MCF 10A (cell line): Measurements from ENCODE around the gene HERC4. TPM values are rescaled to one million over a fixed set of nuclear protein-coding genes. Genes with fewer than 3 reads are reported as not detected.
A peak's percentile ranks its signal among the peaks of the same experiment; 100 is the strongest.

Experiments
- BruUV-seq: library from RNA; stranded (reverse); fragments of 400-500 nt; replicated peaks from 2 replicates; lab custom pipeline; 2021; lab: Mats Ljungman, UMichigan
- CTCF ChIA-PET: fragments of 300-600 bp; sonication (Branson Sonifier 250); formaldehyde crosslinking; extraction: SDS; loops from one replicate; lab custom pipeline; 2021; ENCODE audit warnings: antibody characterized with exemption, inconsistent platforms; lab: Yijun Ruan, JAX
- POLR2A ChIA-PET: fragments of 300-600, 350-650 bp; sonication (Branson Sonifier 250); formaldehyde crosslinking; extraction: SDS; loops from one replicate; lab custom pipeline; 2020; ENCODE audit warnings: antibody characterized with exemption, inconsistent platforms; lab: Yijun Ruan, JAX
- DNase-seq: peaks from one replicate; pipeline ENCODE4 v3.0.0-alpha.2; 2018; ENCODE audit not compliant: unreplicated experiment
- H3K27ac Mint-ChIP-seq: one replicate; pipeline ENCODE4 v1.8.0; 2022; ENCODE audit warnings: mild to moderate bottlenecking, low read depth, mixed read lengths; ENCODE audit not compliant: unreplicated experiment
- H3K27me3 Mint-ChIP-seq: one replicate; pipeline ENCODE4 v1.8.0; 2022; ENCODE audit warnings: mixed read lengths; ENCODE audit not compliant: insufficient read depth, unreplicated experiment
- H3K36me3 Mint-ChIP-seq: one replicate; pipeline ENCODE4 v1.8.0; 2022; ENCODE audit warnings: mild to moderate bottlenecking, moderate library complexity, mixed read lengths; ENCODE audit not compliant: insufficient read depth, unreplicated experiment
- H3K4me1 Mint-ChIP-seq: one replicate; pipeline ENCODE4 v1.8.0; 2022; ENCODE audit warnings: mixed read lengths; ENCODE audit not compliant: insufficient read depth, unreplicated experiment
- H3K4me3 Mint-ChIP-seq: one replicate; pipeline ENCODE4 v1.8.0; 2022; ENCODE audit warnings: mild to moderate bottlenecking, moderate library complexity, mixed read lengths; ENCODE audit not compliant: unreplicated experiment
- H3K9me3 Mint-ChIP-seq: one replicate; pipeline ENCODE4 v1.8.0; 2022; ENCODE audit warnings: mixed read lengths; ENCODE audit not compliant: unreplicated experiment
- intact Hi-C: fragments of 100-400 bp; cut with micrococcal nuclease; formaldehyde crosslinking; loops from 2 replicates; pipeline ENCODE4 v1.14.1; 2022
- total RNA-seq: library from RNA; stranded (reverse); gene quantifications from 2 replicates; pipeline ENCODE4 v1.2.3, GENCODE V29; 2022
- TF ChIP-seq, protein P1 (sequence below): fragments of 200-600 bp; IDR thresholded peaks from one replicate; pipeline ENCODE4 v1.8.0; 2022; ENCODE audit warnings: antibody characterized with exemption, mild to moderate bottlenecking; ENCODE audit not compliant: unreplicated experiment

HERC4 gene
- total RNA-seq, 1 experiment from 2014 or later, result 57.5 TPM

DNA sequence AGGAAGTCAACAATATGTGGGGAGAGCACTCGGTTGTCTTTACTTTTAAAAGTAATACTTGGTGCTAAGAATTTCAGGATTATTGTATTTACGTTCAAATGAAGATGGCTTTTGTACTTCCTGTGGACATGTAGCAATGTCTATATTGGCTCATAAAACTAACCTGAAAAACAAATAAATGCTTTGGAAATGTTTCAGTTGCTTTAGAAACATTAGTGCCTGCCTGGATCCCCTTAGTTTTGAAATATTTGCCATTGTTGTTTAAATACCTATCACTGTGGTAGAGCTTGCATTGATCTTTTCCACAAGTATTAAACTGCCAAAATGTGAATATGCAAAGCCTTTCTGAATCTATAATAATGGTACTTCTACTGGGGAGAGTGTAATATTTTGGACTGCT lies 157.9 kb downstream of the HERC4 start:
- TF ChIP-seq, protein P1, sequence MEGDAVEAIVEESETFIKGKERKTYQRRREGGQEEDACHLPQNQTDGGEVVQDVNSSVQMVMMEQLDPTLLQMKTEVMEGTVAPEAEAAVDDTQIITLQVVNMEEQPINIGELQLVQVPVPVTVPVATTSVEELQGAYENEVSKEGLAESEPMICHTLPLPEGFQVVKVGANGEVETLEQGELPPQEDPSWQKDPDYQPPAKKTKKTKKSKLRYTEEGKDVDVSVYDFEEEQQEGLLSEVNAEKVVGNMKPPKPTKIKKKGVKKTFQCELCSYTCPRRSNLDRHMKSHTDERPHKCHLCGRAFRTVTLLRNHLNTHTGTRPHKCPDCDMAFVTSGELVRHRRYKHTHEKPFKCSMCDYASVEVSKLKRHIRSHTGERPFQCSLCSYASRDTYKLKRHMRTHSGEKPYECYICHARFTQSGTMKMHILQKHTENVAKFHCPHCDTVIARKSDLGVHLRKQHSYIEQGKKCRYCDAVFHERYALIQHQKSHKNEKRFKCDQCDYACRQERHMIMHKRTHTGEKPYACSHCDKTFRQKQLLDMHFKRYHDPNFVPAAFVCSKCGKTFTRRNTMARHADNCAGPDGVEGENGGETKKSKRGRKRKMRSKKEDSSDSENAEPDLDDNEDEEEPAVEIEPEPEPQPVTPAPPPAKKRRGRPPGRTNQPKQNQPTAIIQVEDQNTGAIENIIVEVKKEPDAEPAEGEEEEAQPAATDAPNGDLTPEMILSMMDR, result no peak
- TSS peak; percentile 6 for BruUV-seq
- DNase-seq, result no peak
- peaks cover 67% of the 10 kb centered on the region for H3K36me3 Mint-ChIP-seq
- no peak overlapping the region for H3K4me3 Mint-ChIP-seq
- H3K27ac Mint-ChIP-seq, result no peak overlapping the region
- H3K4me1 Mint-ChIP-seq, result no peaks in the 10 kb centered on the region
- intact Hi-C loops, result no loop called here
- no peaks in the 10 kb centered on the region for H3K27me3 Mint-ChIP-seq
- CTCF ChIA-PET, result interaction anchor here (0.6 kb wide), 1 partner anchor 43 kb away, joined by 4 read pairs; no protein-coding TSS in a partner anchor
- POLR2A ChIA-PET, result interaction anchor here (1.2 to 1.7 kb wide), 3 partner anchors 9 to 32 kb away, joined by 3 to 8 read pairs (median 3); no protein-coding TSS in a partner anchor
- H3K9me3 Mint-ChIP-seq, result no peaks in the 10 kb centered on the region

DNA sequence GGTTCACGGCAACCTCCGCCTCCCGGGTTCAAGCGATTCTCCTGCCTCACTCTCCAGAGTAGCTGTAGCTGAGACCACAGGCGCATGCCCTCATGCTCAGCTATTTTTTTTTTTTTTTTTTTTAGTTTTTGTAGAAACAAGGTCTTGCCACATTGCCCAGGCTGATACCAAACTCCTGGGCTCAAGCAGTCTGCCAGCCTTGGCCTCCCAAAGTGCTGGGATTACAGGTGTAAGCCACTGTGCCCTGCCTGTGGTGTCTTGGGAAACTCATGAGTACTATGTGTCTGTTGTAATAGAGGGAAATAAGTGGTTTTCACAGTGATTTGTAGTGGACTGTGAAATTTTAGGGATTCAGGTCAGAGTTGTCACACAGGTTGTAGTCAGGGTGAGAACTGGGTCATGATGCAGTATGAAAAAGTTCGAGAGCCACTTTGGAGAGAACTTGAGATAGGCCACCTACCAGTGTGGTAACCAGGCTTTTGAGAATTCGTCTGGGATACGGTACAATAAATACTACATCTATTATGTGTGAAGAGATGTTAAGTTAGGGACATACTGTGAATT lies 160.2 kb downstream of the HERC4 start:
- POLR2A ChIA-PET, result no interaction called here

DNA sequence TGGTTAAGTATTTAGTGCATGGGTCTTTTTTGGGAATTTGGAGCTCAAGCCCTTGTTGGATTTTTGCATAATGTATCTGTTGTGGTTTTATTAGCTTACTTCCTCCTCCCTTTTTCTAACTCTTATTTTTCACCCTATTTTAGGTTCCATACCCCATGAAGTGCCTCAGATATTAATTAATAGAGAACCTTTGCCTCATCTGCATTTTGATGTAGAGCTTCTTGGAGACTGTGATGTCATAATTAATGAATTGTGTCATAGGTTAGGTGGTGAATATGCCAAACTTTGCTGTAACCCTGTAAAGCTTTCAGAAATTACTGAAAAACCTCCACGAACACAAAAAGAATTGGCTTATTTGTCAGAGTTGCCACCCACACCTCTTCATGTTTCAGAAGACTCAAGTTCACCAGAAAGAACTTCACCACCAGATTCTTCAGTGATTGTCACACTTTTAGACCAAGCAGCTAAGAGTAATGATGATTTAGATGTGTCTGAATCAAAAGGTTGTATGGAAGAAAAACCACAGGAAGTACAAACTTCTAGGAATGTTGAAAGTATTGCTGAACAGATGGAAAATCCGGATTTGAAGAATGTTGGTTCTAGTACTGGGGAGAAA lies 162.6 kb downstream of the HERC4 start:
- CTCF ChIA-PET, result interaction anchor here (0.5 to 0.9 kb wide), 2 partner anchors 57 to 114 kb away, joined by 3 to 4 read pairs; no protein-coding TSS in a partner anchor
- no peak overlapping the region for H3K4me3 Mint-ChIP-seq
- TF ChIP-seq, protein P1, result no peak

More for the DNA sequence above, 160.2 kb downstream of the HERC4 start:
- Mint-ChIP-seq H3K27ac (peak overlapping the region; percentile 50), H3K36me3 (peaks cover 83% of the 10 kb centered on the region), H3K27me3 (no peaks in the 10 kb centered on the region), H3K4me1 (no peaks in the 10 kb centered on the region), H3K9me3 (no peaks in the 10 kb centered on the region), H3K4me3 (no peak overlapping the region)
- TF ChIP-seq, protein P1, result no peak
- BruUV-seq, result no TSS peak
- no peak for DNase-seq
- intact Hi-C loops, result no loop called here
- CTCF ChIA-PET, result interaction anchor here (0.6 kb wide), 2 partner anchors 13 to 15 kb away, joined by 4 read pairs; no protein-coding TSS in a partner anchor

DNA sequence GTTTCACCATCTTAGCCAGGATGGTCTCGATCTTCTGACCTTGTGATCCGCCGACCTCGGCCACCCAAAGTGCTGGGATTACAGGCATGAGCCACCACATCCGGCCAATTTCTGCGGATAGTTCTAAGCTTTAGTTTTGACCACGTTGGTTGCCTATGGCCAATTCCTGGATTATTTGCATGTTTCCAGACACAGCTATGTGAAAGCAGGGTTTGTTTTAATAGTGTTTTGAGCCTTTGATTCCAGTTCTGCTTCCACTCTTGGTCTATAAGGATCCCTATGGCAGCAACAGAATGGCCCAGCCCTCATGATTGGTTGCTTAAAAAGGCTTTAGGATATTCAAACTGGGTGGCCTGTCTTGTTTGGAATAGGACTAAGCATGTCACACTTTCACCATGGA lies 171.5 kb downstream of the HERC4 start:
- DNase-seq, result no peak
- Mint-ChIP-seq H3K27me3 (no peaks in the 10 kb centered on the region), H3K36me3 (peaks cover 77% of the 10 kb centered on the region), H3K27ac (no peak overlapping the region), H3K4me3 (no peak overlapping the region), H3K9me3 (no peaks in the 10 kb centered on the region), H3K4me1 (no peaks in the 10 kb centered on the region)
- POLR2A ChIA-PET, result interaction anchor here (1.1 kb wide), 1 partner anchor 18 kb away, joined by 3 read pairs; no protein-coding TSS in a partner anchor
- TF ChIP-seq, protein P1, result no peak
- BruUV-seq, result no TSS peak
- intact Hi-C loops, result no loop called here
- CTCF ChIA-PET, result interaction anchor here (0.6 kb wide), 1 partner anchor 498 kb away, joined by 3 read pairs; no protein-coding TSS in a partner anchor

More for the DNA sequence above, 162.6 kb downstream of the HERC4 start:
- POLR2A ChIA-PET, result interaction anchor here (0.6 to 1.8 kb wide), 5 partner anchors 14 to 134 kb away, joined by 4 to 7 read pairs (median 4); no protein-coding TSS in a partner anchor
- peak overlapping the region; percentile 10 for H3K27ac Mint-ChIP-seq
- no peaks in the 10 kb centered on the region for H3K9me3 Mint-ChIP-seq
- intact Hi-C loops, result no loop called here
- H3K27me3 Mint-ChIP-seq, result no peaks in the 10 kb centered on the region
- H3K36me3 Mint-ChIP-seq, result peaks cover 91% of the 10 kb centered on the region
- BruUV-seq, result no TSS peak
- no peak for DNase-seq
- H3K4me1 Mint-ChIP-seq, result no peaks in the 10 kb centered on the region
